SU-DHL-6 (cell line): ENCODE data around the gene KNOP1.

Source experiments
- EZH2phosphoT487 ChIP-seq: fragments of 200-600 bp; sonication (generic), shearing (Covaris generic); conservative IDR thresholded peaks from 2 replicates; pipeline ENCODE4 v1.6.1; 2018; ENCODE audit warnings: mild to moderate bottlenecking, antibody characterized with exemption, low read length, moderate library complexity, mixed read lengths
- TF ChIP-seq, protein P1 (sequence below): fragments of 200-600 bp; sonication (generic); IDR thresholded peaks from one replicate; pipeline ENCODE4 v1.5.1; 2017; ENCODE audit warnings: antibody characterized with exemption, mild to moderate bottlenecking, low read length, moderate library complexity; ENCODE audit not compliant: insufficient read depth, poor library complexity, severe bottlenecking

DNA sequence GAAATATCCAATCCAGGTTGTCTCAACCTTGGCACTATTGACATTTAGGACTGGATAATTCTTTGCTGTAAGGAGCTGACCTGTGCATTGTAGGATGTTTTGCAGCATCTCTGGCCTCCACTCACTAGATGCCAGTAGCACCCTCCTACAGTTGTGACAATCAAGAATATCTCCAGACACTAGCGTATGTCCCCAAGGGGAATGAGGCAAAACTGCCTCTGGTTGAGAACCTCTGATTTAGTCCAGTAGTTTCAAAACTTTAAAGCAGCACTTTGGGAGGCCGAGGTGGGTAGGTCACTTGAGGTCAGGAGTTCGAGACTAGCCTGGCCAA, 48.5 kb upstream of the KNOP1 start:
- TF ChIP-seq, protein P1, sequence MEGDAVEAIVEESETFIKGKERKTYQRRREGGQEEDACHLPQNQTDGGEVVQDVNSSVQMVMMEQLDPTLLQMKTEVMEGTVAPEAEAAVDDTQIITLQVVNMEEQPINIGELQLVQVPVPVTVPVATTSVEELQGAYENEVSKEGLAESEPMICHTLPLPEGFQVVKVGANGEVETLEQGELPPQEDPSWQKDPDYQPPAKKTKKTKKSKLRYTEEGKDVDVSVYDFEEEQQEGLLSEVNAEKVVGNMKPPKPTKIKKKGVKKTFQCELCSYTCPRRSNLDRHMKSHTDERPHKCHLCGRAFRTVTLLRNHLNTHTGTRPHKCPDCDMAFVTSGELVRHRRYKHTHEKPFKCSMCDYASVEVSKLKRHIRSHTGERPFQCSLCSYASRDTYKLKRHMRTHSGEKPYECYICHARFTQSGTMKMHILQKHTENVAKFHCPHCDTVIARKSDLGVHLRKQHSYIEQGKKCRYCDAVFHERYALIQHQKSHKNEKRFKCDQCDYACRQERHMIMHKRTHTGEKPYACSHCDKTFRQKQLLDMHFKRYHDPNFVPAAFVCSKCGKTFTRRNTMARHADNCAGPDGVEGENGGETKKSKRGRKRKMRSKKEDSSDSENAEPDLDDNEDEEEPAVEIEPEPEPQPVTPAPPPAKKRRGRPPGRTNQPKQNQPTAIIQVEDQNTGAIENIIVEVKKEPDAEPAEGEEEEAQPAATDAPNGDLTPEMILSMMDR, result no peak
- TF ChIP-seq EZH2phosphoT487, result no peak
